ENCODE results near the gene CCDC87.
A peak's percentile ranks its signal among the peaks of the same experiment; 100 is the strongest.
"Not testable (repeated sequence)": the region's sequence is repeated elsewhere in the genome, so short reads cannot be mapped to it uniquely, and the experiment has no call there.

The CCDC87 gene

GRCh38 chr11:66550887-66551286 lies 42.0 kb downstream of the CCDC87 start:
- DNase-seq: no peak

DNA sequence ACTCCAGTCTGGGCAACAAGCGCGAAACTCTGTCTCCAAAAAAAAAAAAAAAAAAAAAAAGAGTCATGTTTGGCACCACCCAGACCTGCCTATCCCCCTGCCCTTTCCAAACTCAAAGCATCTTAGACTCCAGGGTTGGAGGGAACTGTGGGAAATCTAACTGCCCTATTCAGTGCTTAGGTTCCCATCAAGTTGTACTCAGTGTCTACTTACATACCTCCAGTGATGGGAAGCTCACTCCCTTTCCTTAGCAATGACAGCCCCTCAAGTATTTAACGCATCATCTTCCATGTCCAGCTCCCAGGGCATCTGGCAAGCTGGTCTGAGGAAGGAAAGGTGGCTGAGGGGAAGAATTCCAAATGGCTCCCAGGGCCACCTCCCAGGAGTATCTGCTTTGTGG lies 43.2 kb downstream of the CCDC87 start:
- DNase-seq: no peak

- no peak for DNase-seq
Observed at GRCh38 chr11:66548774-66549630, 43.9 kb downstream of the CCDC87 start.

- DNase-seq: no peak
Observed at GRCh38 chr11:66548041-66548440, 44.8 kb downstream of the CCDC87 start.

GRCh38 chr11:66547662-66548009 lies 45.2 kb downstream of the CCDC87 start:
- no peak for DNase-seq

DNA sequence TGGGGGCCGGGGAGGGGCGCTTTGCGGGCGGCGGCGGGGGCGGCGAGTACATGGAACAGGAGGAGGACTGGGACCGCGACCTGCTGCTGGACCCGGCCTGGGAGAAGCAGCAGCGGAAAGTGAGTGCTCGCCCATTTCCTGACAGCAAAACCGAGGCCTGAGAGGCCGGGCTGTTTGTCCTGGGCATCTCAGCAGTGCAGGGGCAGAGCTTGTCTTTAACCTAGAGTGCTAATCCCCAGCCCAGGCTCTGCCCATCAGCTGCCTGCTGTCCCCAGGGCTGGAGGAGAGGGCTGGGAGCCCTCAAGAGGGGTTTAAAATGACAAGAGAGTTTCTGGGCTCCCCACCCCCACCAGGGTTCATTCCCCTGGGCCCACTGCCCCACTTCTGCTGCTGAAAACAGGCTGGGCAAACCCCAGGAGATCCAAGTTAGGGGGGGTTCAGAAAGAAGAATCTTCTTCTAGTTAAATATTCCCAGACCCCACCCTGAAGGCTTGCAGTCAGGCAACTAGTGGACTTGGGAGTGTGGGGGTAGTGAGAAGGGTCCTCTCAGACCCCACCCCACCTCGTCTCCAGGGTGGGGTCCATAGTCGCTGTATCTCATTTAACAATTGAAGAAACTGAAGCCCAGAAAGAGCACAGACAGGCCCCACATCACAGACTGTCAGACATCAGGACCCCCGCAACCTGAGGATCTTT lies 45.7 kb downstream of the CCDC87 start:
- DNase-seq: no peak

GRCh38 chr11:66546368-66546965 lies 46.4 kb downstream of the CCDC87 start, which contains the start of gene ACTN3:
TSS of gene ACTN3 (plus strand) at chr11:66546903. CDS start at chr11:66546938, 35 bp downstream.
- no peak for DNase-seq

DNA sequence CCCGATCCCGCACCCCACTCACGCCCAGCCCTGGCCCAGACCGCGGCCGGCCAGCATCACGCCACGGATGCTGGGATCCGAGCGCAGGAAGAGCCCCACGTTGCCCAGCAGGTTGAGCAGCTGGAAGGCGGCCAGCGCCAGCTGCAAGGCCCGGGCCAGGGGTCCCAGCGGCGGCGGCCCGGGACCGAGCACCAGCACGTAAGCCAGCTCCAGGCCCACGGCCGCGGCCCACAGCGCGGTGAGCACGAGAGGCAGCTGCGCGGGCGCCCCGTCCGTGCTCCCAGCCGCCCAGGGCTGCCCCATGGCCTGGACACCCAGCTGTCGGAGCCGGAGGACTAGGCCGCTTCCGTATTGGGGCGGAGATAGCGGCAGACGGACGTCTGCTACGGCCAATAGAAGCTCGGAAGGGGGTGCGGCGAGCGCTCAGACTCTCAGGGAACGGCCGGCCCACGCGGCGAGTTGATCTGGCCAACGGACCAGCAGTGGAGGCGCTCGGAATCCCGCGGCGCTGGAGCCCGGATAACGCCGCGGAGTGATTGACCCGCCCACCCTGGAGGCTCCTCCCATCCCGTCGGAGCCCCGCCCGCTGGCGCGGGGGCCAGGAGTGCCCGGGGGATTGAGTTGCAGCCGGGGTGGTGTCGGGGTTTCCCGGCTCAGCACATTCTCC lies 47.0 kb downstream of the CCDC87 start, which contains the start of gene ZDHHC24:
TSS of gene ZDHHC24 (minus strand) at position 348 of the 667 bp plus-strand sequence. CDS start at position 303, 45 bp downstream.
- DNase-seq: peak; percentile 78

DNA sequence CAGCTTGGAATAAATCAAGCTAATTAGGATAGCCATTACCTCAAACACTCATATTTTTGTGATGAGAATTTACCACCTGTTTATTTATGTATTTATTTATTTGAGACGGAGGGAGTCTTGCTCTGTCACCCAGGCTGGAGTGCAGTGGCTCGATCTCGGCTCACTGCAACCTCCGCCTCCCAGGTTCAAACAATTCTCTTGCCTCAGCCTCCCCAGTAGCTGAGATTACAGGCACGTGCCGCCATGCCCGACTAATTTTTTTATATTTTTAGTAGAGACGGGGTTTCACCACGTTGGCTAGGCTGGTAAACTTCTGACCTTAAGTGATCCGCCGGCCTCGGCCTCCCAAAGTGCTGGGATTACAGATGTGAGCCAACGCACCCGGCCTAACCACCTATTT lies 47.9 kb downstream of the CCDC87 start:
- DNase-seq: not testable (repeated sequence)

DNA sequence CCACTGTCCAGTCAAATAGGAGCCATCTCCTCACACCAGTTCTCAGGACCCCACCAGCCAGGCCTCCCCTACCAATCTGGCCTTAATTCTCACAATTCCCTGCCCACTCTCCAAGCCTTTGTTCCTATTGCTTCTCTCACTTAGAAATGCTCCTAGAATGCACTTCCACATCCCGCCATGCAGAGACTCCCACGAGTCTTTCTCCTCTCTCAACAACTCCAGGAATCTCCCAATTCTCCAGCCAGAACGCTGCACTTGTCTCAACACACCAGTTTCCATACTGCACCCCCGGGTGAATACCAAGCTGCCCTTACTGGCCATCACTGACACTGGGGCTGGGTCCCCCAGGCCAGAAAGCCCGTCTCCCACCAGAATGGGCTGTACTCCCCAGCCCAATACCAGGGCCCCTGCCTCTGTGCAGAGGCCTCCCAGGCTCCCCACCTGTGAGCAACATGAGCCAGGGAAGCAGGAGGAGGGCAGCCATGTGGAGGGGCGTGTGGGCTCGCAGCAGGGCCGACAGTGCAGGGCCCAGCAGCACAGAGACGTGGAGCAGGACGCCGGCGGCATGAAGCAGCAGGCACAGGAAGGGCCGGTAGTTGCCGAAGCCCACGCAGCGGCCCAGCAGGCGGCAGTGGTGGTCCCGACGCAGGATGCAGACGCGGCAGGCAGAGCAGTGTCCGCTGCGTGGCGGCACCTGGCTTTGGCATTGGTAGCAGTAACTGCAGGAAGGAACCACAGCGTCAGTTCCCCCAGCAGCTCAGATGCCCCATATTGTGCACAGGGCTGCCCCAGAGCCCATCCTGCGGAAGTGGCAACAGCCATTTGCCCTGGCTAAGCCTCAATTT lies 49.4 kb downstream of the CCDC87 start:
- peak; percentile 20 to 35 for DNase-seq

- DNase-seq: no peak
Observed at GRCh38 chr11:66542362-66542761, 50.5 kb downstream of the CCDC87 start.

DNA sequence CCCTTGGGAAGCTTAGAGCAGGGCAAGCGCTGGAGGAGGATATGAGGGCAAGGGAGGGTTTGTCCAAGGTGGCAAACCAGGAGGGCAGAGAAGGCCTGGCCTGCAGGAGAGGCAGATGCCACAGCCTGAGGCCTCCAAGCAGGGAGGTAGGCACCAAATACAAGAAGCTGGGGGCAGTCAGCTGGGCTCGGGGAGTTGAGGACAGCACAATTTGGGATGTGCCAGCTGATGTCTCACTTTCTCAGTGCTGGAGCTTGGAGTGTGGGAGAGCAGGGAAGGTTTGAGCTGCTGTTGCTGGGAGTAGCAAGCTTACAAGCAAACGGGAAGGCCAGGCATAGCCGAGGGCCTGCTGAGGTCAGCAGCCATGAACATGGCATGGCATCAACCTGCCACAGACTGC lies 51.0 kb downstream of the CCDC87 start:
- no peak for DNase-seq

GRCh38 chr11:66540598-66540997 lies 52.3 kb downstream of the CCDC87 start:
- not testable (repeated sequence) for DNase-seq
